Prostate gland (tissue), 2 donors: ENCODE measurements around the gene IL21. TPM values are rescaled to one million over a fixed set of nuclear protein-coding genes. Genes with fewer than 3 reads are reported as not detected.
A peak's percentile ranks its signal among the peaks of the same experiment; 100 is the strongest.
"Not testable (repeated sequence)": the region's sequence is repeated elsewhere in the genome, so short reads cannot be mapped to it uniquely, and the experiment has no call there.

Experiments used
- DNase-seq: peaks from one replicate; pipeline ENCODE4 v3.0.0-alpha.2; 2019; ENCODE audit warnings: low spot score
- H3K27ac ChIP-seq, 2 donors: fragments of 200-600 bp; sonication (generic); 2 replicates each; pipeline ENCODE4 v1.5.1; 2017 to 2019
- H3K27me3 ChIP-seq: fragments of 200-600 bp; sonication (generic); replicated peaks from 2 replicates; pipeline ENCODE4 v1.5.1; 2019; ENCODE audit not compliant: insufficient read depth
- H3K36me3 ChIP-seq, 2 donors: fragments of 200-600 bp; sonication (generic); 1 replicate in 1 of 2; 2 replicates in 1 of 2; pipeline versions ENCODE4 v1.5.1 to v1.8.1; 2017 to 2019
- H3K4me1 ChIP-seq: fragments of 200-600 bp; sonication (generic); replicated peaks from 2 replicates; pipeline ENCODE4 v1.5.1; 2019
- H3K4me3 ChIP-seq, 2 donors: fragments of 200-600 bp; sonication (generic); 2 replicates each; pipeline ENCODE4 v1.5.1; 2017 to 2019
- H3K9me3 ChIP-seq: fragments of 200-600 bp; sonication (generic); 2 replicates; pipeline ENCODE4 v1.5.1; 2017
- POLR2A ChIP-seq: fragments of 450-650 bp; IDR thresholded peaks from one replicate; pipeline ENCODE4 v1.6.1; 2016; ENCODE audit warnings: antibody characterized with exemption, mild to moderate bottlenecking
- POLR2AphosphoS5 ChIP-seq: sonication (generic); formaldehyde crosslinking; IDR thresholded peaks from one replicate; pipeline ENCODE4 v1.6.1; 2017; ENCODE audit warnings: antibody characterized with exemption
- WGBS: methylation state at CpG from one replicate; pipeline ENCODE4 v1.1.5; 2018; 5-methylcytosine and 5-hydroxymethylcytosine counted together
- intact Hi-C: fragments of 100-400 bp; cut with DNase I; formaldehyde crosslinking; loops from one replicate; pipeline ENCODE4 v1.14.2; 2022
- total RNA-seq, 2 donors: library from RNA; depleted of rRNA; stranded (reverse); fragments of >200 nt; gene quantifications; one replicate each; pipeline ENCODE4 v1.1.0, GENCODE V29; 2016
- TF ChIP-seq, protein P1 (sequence below), 4 experiments: fragments of 200-600 bp in 2 of 4; fragments of 450-650 bp in 2 of 4; sonication (generic) in 2 of 4; IDR thresholded peaks; 1 replicate in 3 of 4; 2 replicates in 1 of 4; pipeline ENCODE4 v1.5.1; 2016 to 2019; ENCODE audit warnings: antibody characterized with exemption in 4 of 4, mild to moderate bottlenecking in 2 of 4, moderate library complexity in 2 of 4

Gene IL21
- total RNA-seq, 2 donors from 2014 or later: not detected

GRCh38 chr4:122583906-122584305 lies 37.0 kb downstream of the IL21 start:
- WGBS: 40% methylated on average over 6 of the region's 6 CpGs
- Histone ChIP-seq H3K4me3 (no peak overlapping the region), H3K9me3 (no peaks in the 10 kb centered on the region), H3K4me1 (no peaks in the 10 kb centered on the region), H3K36me3 (no peaks in the 10 kb centered on the region), H3K27me3 (no peaks in the 10 kb centered on the region), H3K27ac (no peak overlapping the region)
- intact Hi-C loops: no loop called here
- no peak for TF ChIP-seq POLR2AphosphoS5
- TF ChIP-seq, protein P1, sequence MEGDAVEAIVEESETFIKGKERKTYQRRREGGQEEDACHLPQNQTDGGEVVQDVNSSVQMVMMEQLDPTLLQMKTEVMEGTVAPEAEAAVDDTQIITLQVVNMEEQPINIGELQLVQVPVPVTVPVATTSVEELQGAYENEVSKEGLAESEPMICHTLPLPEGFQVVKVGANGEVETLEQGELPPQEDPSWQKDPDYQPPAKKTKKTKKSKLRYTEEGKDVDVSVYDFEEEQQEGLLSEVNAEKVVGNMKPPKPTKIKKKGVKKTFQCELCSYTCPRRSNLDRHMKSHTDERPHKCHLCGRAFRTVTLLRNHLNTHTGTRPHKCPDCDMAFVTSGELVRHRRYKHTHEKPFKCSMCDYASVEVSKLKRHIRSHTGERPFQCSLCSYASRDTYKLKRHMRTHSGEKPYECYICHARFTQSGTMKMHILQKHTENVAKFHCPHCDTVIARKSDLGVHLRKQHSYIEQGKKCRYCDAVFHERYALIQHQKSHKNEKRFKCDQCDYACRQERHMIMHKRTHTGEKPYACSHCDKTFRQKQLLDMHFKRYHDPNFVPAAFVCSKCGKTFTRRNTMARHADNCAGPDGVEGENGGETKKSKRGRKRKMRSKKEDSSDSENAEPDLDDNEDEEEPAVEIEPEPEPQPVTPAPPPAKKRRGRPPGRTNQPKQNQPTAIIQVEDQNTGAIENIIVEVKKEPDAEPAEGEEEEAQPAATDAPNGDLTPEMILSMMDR (IDR thresholded peaks at IDR 0.05): no peak
- TF ChIP-seq POLR2A: no peak
- peak; percentile 4 for DNase-seq

DNA sequence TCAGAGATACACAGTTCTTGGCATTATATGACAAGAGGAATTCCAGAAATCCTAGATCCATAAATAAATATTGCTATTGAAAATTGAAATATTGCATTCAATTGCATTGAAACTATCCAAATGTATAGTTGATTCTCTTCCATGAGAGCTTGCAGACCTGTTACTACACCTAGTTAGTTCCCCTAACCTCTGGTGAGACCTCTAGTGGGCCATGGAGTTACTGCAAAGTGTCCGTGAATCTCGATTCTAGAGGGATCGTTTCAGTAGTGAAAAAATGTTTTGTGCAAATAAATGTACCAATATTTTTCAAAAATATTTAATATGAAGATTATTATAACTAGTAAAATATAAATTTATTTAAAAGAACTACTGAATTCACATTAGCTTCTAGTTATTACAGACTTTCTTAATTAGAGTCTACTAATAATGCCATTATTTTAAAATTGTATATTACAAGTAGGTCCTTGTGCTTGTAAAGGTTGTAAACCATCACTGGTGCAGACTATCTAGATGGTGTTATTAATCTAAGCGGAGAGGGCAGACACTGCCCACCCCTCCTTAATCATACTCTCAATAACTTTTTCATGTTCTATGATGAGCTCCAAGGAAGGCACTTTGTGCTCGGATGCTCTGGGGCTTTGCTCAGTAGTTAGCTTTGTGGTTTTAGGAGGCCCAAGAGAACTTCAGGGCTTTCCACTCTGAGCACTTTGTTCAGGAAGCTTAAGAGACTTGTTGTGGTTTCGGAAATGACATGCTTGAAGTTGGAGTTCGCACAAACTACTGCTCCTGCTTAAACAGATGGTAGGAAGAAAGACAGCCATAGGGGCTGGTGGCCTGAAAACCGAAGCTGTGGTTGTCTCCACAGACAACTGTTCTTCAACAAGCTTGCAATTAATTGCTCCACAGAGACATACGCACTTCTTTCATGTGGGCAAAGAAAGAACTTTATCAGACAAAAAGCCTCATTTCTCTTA lies 42.8 kb downstream of the IL21 start:
- WGBS: 63% methylated on average over 9 of the region's 9 CpGs
- peak; percentile 17 for DNase-seq

DNA sequence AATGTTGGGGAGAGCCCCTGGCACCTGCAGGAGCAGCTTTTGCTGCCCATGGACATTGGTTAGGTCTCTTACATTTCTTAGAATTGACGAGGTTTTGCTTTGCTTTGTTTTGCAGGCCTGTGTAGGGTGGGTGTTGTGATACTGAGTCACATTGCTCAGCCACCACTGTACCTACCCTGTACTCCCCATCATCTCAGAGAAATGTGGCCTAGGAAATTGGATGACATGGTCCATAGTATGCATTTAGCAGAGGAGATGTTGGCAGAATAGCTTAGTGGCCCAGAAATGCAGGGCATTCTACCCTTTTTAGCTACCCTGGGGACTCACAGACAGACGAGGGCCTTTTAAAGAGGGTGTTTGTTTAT lies 43.7 kb downstream of the IL21 start:
- no peak overlapping the region for H3K27ac ChIP-seq
- H3K27me3 ChIP-seq: no peaks in the 10 kb centered on the region
- no peaks in the 10 kb centered on the region for H3K36me3 ChIP-seq
- DNase-seq: no peak
- WGBS: 56% methylated on average over 2 of the region's 2 CpGs
- TF ChIP-seq POLR2A: no peak
- no peak for TF ChIP-seq POLR2AphosphoS5
- TF ChIP-seq, protein P1 (IDR thresholded peaks at IDR 0.05): no peak
- H3K4me1 ChIP-seq: no peaks in the 10 kb centered on the region
- no peak overlapping the region for H3K4me3 ChIP-seq
- intact Hi-C loops: loop anchor here (5.0 kb wide), 1 partner anchor 675 kb away; no protein-coding TSS in a partner anchor
- H3K9me3 ChIP-seq: no peaks in the 10 kb centered on the region

More for the DNA sequence above, 42.8 kb downstream of the IL21 start:
- TF ChIP-seq POLR2AphosphoS5 (no peak), POLR2A (no peak)
- TF ChIP-seq, protein P1 (IDR thresholded peaks at IDR 0.05): peak in 3 of 4 experiments; percentile 29 to 53 (median 41)
- no peaks in the 10 kb centered on the region for H3K36me3 ChIP-seq
- H3K9me3 ChIP-seq: no peaks in the 10 kb centered on the region
- H3K4me3 ChIP-seq: no peak overlapping the region
- H3K27me3 ChIP-seq: no peaks in the 10 kb centered on the region
- no peaks in the 10 kb centered on the region for H3K4me1 ChIP-seq
- no peak overlapping the region for H3K27ac ChIP-seq
- intact Hi-C loops: loop anchor here (5.0 kb wide), 1 partner anchor 676 kb away; no protein-coding TSS in a partner anchor

DNA sequence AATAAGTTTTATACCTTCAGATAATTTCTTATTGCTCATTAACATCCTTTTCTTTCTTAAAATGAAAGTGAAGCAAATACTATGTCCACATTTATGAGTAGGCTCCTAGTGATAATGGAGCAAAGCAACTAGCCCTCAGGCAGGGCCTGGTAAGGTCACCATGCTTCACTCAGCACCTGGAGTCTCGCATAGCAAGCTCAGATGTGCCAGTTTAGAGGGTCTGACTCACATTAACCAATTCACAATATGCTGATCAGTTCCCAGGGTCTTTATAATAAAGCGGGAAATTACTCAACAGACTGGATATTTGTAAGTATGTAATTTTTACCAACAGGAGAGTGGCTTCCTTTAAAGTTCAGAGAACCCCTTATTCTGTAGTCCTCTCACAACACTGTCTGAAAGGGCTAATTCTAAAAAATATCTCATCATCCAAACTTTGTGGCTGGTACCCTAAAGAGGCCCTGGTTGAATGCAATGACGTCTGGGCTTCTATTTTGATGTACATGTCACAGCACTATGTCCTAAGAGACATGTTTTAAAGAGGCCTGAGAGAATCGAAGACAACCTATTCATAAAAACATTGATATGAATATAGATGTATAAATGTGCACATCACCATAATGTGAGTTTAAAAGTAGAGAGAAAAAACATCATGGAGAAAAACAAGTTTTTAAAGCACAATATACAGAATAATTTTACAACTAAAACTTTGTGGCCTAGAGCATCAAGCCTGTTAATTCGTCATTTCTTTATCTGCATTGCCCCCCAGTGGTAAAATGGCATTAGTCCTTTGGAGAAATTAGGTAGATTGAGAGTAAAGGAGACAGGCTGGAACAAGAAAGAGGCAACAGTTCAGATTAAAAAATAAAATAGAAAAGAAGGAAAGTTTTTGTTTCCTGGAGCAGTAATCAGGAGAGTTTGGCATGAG lies 44.3 kb downstream of the IL21 start:
- H3K36me3 ChIP-seq: no peaks in the 10 kb centered on the region
- TF ChIP-seq, protein P1 (IDR thresholded peaks at IDR 0.05): peak in 3 of 4 experiments; percentile 34 to 56 (median 49)
- TF ChIP-seq POLR2AphosphoS5: no peak
- no peak overlapping the region for H3K4me3 ChIP-seq
- intact Hi-C loops: loop anchor here (5.0 kb wide), 1 partner anchor 674 kb away; no protein-coding TSS in a partner anchor
- no peaks in the 10 kb centered on the region for H3K27me3 ChIP-seq
- no peaks in the 10 kb centered on the region for H3K4me1 ChIP-seq
- peak; percentile 8 for DNase-seq
- 68% methylated on average over 5 of the region's 5 CpGs for WGBS
- no peak overlapping the region for H3K27ac ChIP-seq
- H3K9me3 ChIP-seq: no peaks in the 10 kb centered on the region

GRCh38 chr4:122574347-122574746 lies 46.5 kb downstream of the IL21 start:
- H3K4me3 ChIP-seq, H3K36me3 ChIP-seq, H3K27me3 ChIP-seq, H3K27ac ChIP-seq, intact Hi-C loops, H3K4me1 ChIP-seq, DNase-seq, H3K9me3 ChIP-seq: not testable (repeated sequence)
- WGBS: 93% methylated on average over 10 of the region's 10 CpGs
